Measurements from ENCODE around the gene CELF5.

- TF ChIP-seq CTCF (conservative IDR thresholded peaks at IDR 0.05) (no peak), ZFX (IDR thresholded peaks at IDR 0.05) (no peak)
Observed at GRCh38 chr19:3254520-3254919, 30.1 kb downstream of the CELF5 start.
